Osteoblast (primary cell): Measurements from ENCODE around the gene SCGB1C2. TPM values are rescaled to one million over a fixed set of nuclear protein-coding genes. Genes with fewer than 3 reads are reported as not detected.

Source experiments
- DNase-seq: peaks from one replicate; pipeline ENCODE4 v3.0.0; 2011; ENCODE audit warnings: low spot score, mixed read lengths; ENCODE audit not compliant: insufficient read length; ENCODE audit errors: missing footprints
- H2AFZ ChIP-seq: 2 replicates; pipeline ENCODE4 v1.6.0; 2011; ENCODE audit warnings: mild to moderate bottlenecking, low read length
- H3K27ac ChIP-seq: 2 replicates; pipeline ENCODE4 v1.5.1; 2011; ENCODE audit warnings: mild to moderate bottlenecking, low read depth, low read length, moderate library complexity
- H3K27me3 ChIP-seq: 2 replicates; pipeline ENCODE4 v1.6.0; 2012; ENCODE audit warnings: mild to moderate bottlenecking, control low read depth, inconsistent platforms, low read length, moderate library complexity; ENCODE audit not compliant: insufficient read depth
- H3K36me3 ChIP-seq: 2 replicates; pipeline ENCODE4 v1.5.1; 2011; ENCODE audit warnings: mild to moderate bottlenecking, low read length, control low read depth, moderate library complexity; ENCODE audit not compliant: insufficient read depth
- H3K4me1 ChIP-seq: 2 replicates; pipeline ENCODE4 v1.5.1; 2011; ENCODE audit warnings: mild to moderate bottlenecking, low read length, control low read depth, moderate library complexity; ENCODE audit not compliant: insufficient read depth
- H3K4me2 ChIP-seq: 2 replicates; pipeline ENCODE4 v1.6.0; 2011; ENCODE audit warnings: mild to moderate bottlenecking, low read length; ENCODE audit not compliant: insufficient read depth
- H3K4me3 ChIP-seq: fragments of 200-600 bp; sonication (generic); 3 replicates; pipeline ENCODE4 v1.5.1; 2012; ENCODE audit warnings: mild to moderate bottlenecking, low read length, inconsistent platforms; ENCODE audit not compliant: insufficient read depth
- H3K79me2 ChIP-seq: 2 replicates; pipeline ENCODE4 v1.6.0; 2012; ENCODE audit warnings: mild to moderate bottlenecking, low read length, control low read depth, inconsistent platforms; ENCODE audit not compliant: insufficient read depth
- H3K9me3 ChIP-seq: 2 replicates; pipeline ENCODE4 v1.5.1; 2011; ENCODE audit warnings: low read depth, low read length, control low read depth
- H4K20me1 ChIP-seq: 2 replicates; pipeline ENCODE4 v1.6.0; 2012; ENCODE audit warnings: mild to moderate bottlenecking, low read length, control low read depth; ENCODE audit not compliant: insufficient read depth
- total RNA-seq: library from RNA; depleted of rRNA; stranded (reverse); fragments of >200 nt; gene quantifications from 2 replicates; pipeline ENCODE4 v1.2.3, GENCODE V29; 2012
- TF ChIP-seq, protein P1 (sequence below): IDR thresholded peaks from 2 replicates; pipeline ENCODE4 v1.5.1; 2011; ENCODE audit warnings: mild to moderate bottlenecking, low read depth, low read length, moderate library complexity; ENCODE audit errors: extremely low read depth

SCGB1C2 gene
- total RNA-seq, 1 donor, result not detected

DNA sequence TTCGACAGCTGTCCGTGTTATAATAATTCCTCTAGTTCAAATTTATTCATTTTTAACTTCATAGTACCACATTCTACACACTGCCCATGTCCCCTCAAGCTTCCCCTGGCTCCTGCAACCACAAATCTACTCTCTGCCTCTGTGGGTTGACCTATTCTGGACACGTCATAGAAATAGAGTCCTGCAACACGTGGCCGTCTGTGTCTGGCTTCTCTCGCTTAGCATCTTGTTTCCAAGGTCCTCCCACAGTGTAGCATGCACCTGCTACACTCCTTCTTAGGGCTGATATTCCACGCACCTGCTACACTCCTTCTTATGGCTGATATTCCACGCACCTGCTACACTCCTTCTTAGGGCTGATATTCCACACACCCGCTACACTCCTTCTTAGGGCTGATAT, 16.5 kb downstream of the SCGB1C2 start:
- no peak for DNase-seq
- no peak overlapping the region for H3K4me3 ChIP-seq
- TF ChIP-seq, protein P1, sequence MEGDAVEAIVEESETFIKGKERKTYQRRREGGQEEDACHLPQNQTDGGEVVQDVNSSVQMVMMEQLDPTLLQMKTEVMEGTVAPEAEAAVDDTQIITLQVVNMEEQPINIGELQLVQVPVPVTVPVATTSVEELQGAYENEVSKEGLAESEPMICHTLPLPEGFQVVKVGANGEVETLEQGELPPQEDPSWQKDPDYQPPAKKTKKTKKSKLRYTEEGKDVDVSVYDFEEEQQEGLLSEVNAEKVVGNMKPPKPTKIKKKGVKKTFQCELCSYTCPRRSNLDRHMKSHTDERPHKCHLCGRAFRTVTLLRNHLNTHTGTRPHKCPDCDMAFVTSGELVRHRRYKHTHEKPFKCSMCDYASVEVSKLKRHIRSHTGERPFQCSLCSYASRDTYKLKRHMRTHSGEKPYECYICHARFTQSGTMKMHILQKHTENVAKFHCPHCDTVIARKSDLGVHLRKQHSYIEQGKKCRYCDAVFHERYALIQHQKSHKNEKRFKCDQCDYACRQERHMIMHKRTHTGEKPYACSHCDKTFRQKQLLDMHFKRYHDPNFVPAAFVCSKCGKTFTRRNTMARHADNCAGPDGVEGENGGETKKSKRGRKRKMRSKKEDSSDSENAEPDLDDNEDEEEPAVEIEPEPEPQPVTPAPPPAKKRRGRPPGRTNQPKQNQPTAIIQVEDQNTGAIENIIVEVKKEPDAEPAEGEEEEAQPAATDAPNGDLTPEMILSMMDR, result no peak
- no peaks in the 10 kb centered on the region for H3K9me3 ChIP-seq
- no peaks in the 10 kb centered on the region for H3K4me1 ChIP-seq
- no peaks in the 10 kb centered on the region for H3K79me2 ChIP-seq
- peaks cover 10% of the 10 kb centered on the region for H3K27me3 ChIP-seq
- H3K36me3 ChIP-seq, result no peaks in the 10 kb centered on the region
- no peak overlapping the region for H3K27ac ChIP-seq
- no peak overlapping the region for H3K4me2 ChIP-seq
- no peaks in the 10 kb centered on the region for H4K20me1 ChIP-seq
- no peak overlapping the region for H2AFZ ChIP-seq

DNA sequence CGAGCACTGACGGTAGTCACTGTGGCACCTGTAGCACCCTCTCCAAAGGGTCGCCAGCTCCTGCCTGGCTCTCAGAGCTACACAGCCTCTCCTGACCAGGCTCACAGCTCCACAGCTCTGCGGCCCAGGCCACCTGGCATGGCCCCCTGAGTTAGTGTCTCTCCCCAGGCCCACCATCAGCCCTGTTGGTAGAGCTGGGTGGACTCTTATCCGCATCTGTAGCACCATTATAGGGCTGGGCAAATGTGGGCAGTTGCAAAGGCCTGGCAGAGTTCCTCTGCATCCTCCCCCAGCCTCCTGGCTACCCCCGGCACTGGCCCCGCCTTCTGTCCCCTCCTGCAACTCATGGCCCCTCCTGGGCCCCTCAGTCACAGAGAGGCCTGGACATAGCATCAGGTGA, 18.2 kb downstream of the SCGB1C2 start:
- H2AFZ ChIP-seq, result no peak overlapping the region
- TF ChIP-seq, protein P1, result no peak
- no peak overlapping the region for H3K4me3 ChIP-seq
- H3K4me2 ChIP-seq, result no peak overlapping the region
- no peaks in the 10 kb centered on the region for H3K9me3 ChIP-seq
- no peaks in the 10 kb centered on the region for H4K20me1 ChIP-seq
- no peak overlapping the region for H3K27ac ChIP-seq
- no peaks in the 10 kb centered on the region for H3K79me2 ChIP-seq
- H3K36me3 ChIP-seq, result no peaks in the 10 kb centered on the region
- peaks cover 4% of the 10 kb centered on the region for H3K27me3 ChIP-seq
- no peak for DNase-seq
- H3K4me1 ChIP-seq, result no peaks in the 10 kb centered on the region

DNA sequence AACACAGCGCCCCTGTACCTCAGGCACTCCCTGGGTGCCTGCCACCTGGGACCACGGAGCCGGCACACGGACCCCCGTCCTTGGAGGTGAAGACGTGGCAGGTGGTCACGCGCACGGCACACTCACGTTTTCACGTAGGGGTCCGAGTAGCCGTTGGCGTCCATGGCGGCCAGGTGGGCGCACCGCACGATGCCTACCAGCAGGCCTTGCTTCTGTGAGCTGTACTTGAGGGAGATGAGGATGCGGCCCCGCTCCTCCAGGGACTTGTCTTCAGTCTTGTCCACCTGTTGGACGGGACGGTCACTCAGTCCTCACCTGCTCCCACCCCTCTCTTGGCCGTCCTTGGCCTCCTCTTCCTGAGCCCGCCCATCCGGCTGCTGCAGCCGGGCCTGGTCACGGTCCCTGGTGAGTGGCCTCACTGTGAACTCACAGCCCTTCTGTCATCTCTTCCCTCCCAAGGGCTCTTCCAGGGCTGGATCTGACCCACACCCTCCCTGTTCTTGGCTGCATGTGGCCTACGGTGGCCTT, 18.8 kb downstream of the SCGB1C2 start:
- H3K4me2 ChIP-seq, result no peak overlapping the region
- no peak for DNase-seq
- no peak overlapping the region for H2AFZ ChIP-seq
- no peaks in the 10 kb centered on the region for H4K20me1 ChIP-seq
- H3K79me2 ChIP-seq, result no peaks in the 10 kb centered on the region
- no peak overlapping the region for H3K27ac ChIP-seq
- TF ChIP-seq, protein P1, result no peak
- no peaks in the 10 kb centered on the region for H3K9me3 ChIP-seq
- no peaks in the 10 kb centered on the region for H3K36me3 ChIP-seq
- no peak overlapping the region for H3K4me3 ChIP-seq
- H3K27me3 ChIP-seq, result peaks cover 4% of the 10 kb centered on the region
- H3K4me1 ChIP-seq, result no peaks in the 10 kb centered on the region

DNA sequence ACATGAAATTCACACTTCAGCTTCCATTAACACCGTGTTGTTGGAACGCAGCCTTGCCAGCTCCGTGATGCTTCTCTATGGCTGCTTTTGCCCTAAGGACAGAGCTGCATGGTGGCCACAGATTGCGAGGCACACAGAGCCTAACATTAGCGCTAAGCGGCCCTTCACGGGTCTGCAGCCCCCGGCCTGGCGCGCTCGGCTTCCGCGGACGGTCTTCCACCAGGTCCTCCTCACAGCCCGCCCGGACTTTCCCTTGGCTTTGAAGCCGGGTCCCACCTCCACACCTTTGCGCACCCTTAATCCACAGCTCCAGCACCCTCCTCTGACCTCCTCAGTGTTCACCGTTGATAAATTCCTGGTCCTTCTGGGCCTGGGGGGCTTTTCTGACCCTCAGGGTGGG, 19.6 kb downstream of the SCGB1C2 start:
- H2AFZ ChIP-seq, result no peak overlapping the region
- H3K9me3 ChIP-seq, result no peaks in the 10 kb centered on the region
- H3K36me3 ChIP-seq, result no peaks in the 10 kb centered on the region
- no peak overlapping the region for H3K4me2 ChIP-seq
- DNase-seq, result no peak
- H4K20me1 ChIP-seq, result no peaks in the 10 kb centered on the region
- no peaks in the 10 kb centered on the region for H3K79me2 ChIP-seq
- TF ChIP-seq, protein P1, result no peak
- H3K27me3 ChIP-seq, result peaks cover 4% of the 10 kb centered on the region
- no peak overlapping the region for H3K27ac ChIP-seq
- H3K4me1 ChIP-seq, result no peaks in the 10 kb centered on the region
- no peak overlapping the region for H3K4me3 ChIP-seq
